Heart right ventricle (tissue), 16 donors: ENCODE measurements around the gene FERD3L. TPM values are rescaled to one million over a fixed set of nuclear protein-coding genes. Genes with fewer than 3 reads are reported as not detected.
"Not testable (repeated sequence)": the region's sequence is repeated elsewhere in the genome, so short reads cannot be mapped to it uniquely, and the experiment has no call there.

Source experiments
- ATAC-seq, 8 donors: fragments of 200-7000 bp; cut with Tn5 transposase; one replicate each; pipeline ENCODE4 v1.9.1; 2020; ENCODE audit warnings: mild to moderate bottlenecking in 8 of 8, moderate library complexity in 8 of 8, moderate number of reproducible peaks in 1 of 8
- DNase-seq, 2 donors: peaks; one replicate each; pipeline ENCODE4 v3.0.0-alpha.2; 2020
- H3K27ac ChIP-seq, 10 donors: fragments of 200-600 bp; sonication (generic) in 2 of 10; one replicate each; pipeline versions ENCODE4 v1.5.0 to v1.8.0; 2020 to 2022; ENCODE audit warnings: mild to moderate bottlenecking in 3 of 10
- H3K27me3 ChIP-seq, 7 donors: fragments of 200-600 bp; one replicate each; pipeline ENCODE4 v1.8.0; 2021 to 2022; ENCODE audit warnings: mild to moderate bottlenecking in 2 of 7
- H3K36me3 ChIP-seq, 9 donors: fragments of 200-600 bp; sonication (generic) in 1 of 9; one replicate each; pipeline versions ENCODE4 v1.5.0 to v1.8.0; 2020 to 2022; ENCODE audit warnings: mild to moderate bottlenecking in 2 of 9
- H3K4me1 ChIP-seq, 9 donors: fragments of 200-600 bp; sonication (generic) in 1 of 9; one replicate each; pipeline versions ENCODE4 v1.5.0 to v1.8.0; 2020 to 2022; ENCODE audit warnings: mild to moderate bottlenecking in 4 of 9
- H3K4me3 ChIP-seq, 10 donors: fragments of 200-600 bp; sonication (generic) in 2 of 10; one replicate each; pipeline versions ENCODE4 v1.5.0 to v1.8.0; 2020 to 2022; ENCODE audit warnings: mild to moderate bottlenecking in 7 of 10, moderate library complexity in 2 of 10
- H3K9me3 ChIP-seq, 11 donors: fragments of 200-600 bp in 10 of 11; sonication (generic) in 2 of 11; one replicate each; pipeline versions ENCODE4 v1.5.0 to v1.8.0; 2013 to 2022; ENCODE audit warnings: mild to moderate bottlenecking in 2 of 11, control low read depth in 1 of 11, moderate library complexity in 1 of 11
- WGBS, 2 donors: extraction: QIAGEN DNeasy Blood & Tissue Kit; methylation state at CpG; one replicate each; pipeline ENCODE4 v1.1.7; 2013; ENCODE audit warnings: inconsistent platforms in 1 of 2; 5-methylcytosine and 5-hydroxymethylcytosine counted together
- intact Hi-C, 10 donors: fragments of 100-400 bp; cut with DNase I; formaldehyde crosslinking; loops; one replicate each; pipeline versions ENCODE4 v1.11.1 to v1.14.2; 2022
- long read RNA-seq, 3 donors: library from polyadenylated mRNA; unstranded; transcript quantifications; one replicate each; pipeline ENCODE4 v2.0.0, GENCODE V29; 2020 to 2021
- polyA plus RNA-seq, 2 donors: library from polyadenylated mRNA; stranded (reverse); fragments of 200-250 nt; gene quantifications; one replicate each; pipeline ENCODE4 v1.2.3, GENCODE V29; 2013
- total RNA-seq, 10 donors: library from RNA; stranded (reverse); fragmentation: NEBNext Ultra II Directional in 3 of 10; extraction: Animal tissue kit (Norgen Biotek cat#: 25700) in 3 of 10; gene quantifications; one replicate each; pipeline versions ENCODE4 v1.2.1 to v1.2.4, GENCODE V29; 2021 to 2023
- TF ChIP-seq, protein P1 (sequence below), 9 donors: fragments of 200-600 bp; sonication (generic) in 2 of 9; IDR thresholded peaks; one replicate each; pipeline versions ENCODE4 v1.5.0 to v1.8.0; 2021 to 2022; ENCODE audit warnings: antibody characterized with exemption in 9 of 9, mild to moderate bottlenecking in 5 of 9, moderate library complexity in 1 of 9
- donor health status: Arrhythmogenic right ventricular cardiomyopathy.
- donor health status: ischemic (EF 13 %, LVEDD 7.1; RV severe dilation, severe dysfunction).
- donor health status: healthy with polysubstance abuse.
- donor health status: DM: no; HTN: yes; CAD: no.
- donor health status: DM: no; HTN: no; CAD: no.
- donor health status: ischemic (EF 25% LVEDD 6.9; RV normal size, moderate dysfunction).
- donor health status: ischemic (EF 25% LVEDD 5.7; RV mildly dilated, moderate dysfunction).
- donor health status: healthy.
- donor health status: DM: yes; HTN: yes; CAD: no.
- donor health status: Ischemic cardiomyopathy.
- donor health status: ischemic (EF 35%, LVEDD 5.7; RV mildly dilated, moderate dysfunction).
- donor health status: nonischemic (EF 11% LVEDD 7.7; RV severe dilation, severe dysfunction).
- donor health status: DM: yes; HTN: yes; CAD: no.
- donor health status: PGD.
- donor health status: ischemic (EF 29% LVEDD 5.4; RV normal size, mild dysfunction).
- donor health status: nonischemic (EF 23%, LVEDD 6.1; RV moderate dilation, normal function).

FERD3L gene, protein sequence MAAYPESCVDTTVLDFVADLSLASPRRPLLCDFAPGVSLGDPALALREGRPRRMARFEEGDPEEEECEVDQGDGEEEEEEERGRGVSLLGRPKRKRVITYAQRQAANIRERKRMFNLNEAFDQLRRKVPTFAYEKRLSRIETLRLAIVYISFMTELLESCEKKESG
- total RNA-seq, result not detected
- polyA plus RNA-seq, result under 1 TPM in 1 of 2 donors, not detected in 1; 0.09 TPM
- long read RNA-seq, donor 1, result 0 reads
- long read RNA-seq, donor 2, result 0 reads
- long read RNA-seq, donor 3, result 0 reads

DNA sequence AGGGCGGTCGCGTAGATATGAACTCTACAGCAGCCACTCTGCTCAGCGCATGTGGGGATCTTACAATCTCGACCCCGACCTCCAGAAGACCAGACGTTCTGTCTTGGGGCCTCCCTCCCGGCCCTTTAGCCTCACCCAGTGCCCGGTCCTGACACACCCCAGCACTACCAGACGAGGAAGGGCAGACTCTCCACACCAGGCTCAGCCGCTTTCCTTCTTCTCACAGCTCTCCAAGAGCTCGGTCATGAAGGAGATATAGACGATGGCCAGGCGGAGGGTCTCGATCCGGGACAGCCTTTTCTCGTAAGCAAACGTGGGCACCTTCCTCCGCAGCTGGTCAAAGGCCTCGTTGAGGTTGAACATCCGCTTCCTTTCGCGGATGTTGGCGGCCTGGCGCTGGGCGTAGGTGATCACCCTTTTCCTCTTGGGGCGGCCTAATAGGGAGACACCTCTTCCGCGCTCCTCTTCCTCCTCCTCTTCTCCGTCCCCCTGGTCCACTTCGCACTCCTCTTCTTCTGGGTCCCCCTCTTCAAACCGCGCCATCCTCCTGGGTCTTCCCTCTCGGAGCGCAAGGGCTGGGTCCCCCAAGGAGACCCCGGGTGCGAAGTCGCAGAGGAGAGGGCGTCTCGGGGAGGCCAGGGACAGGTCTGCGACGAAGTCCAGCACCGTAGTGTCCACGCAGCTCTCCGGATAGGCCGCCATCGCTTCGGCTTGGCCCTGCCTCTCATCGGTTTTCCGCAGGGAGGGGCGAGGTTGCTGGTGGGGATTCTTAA, at the start of gene FERD3L:
FERD3L (minus strand) TSS at position 761 of the 773 bp plus-strand sequence; CDS start at position 702, 59 bp downstream.
- ATAC-seq (no peak), DNase-seq (no peak)
- WGBS, 2 donors, result 3 to 4% methylated on average over 51 of the region's 51 CpGs
- Histone ChIP-seq H3K4me3 (peak within 1 kb of the TSS in 8 of 10 donors; percentile 4 to 36 (median 27)), H3K27ac (no peak within 1 kb of the TSS), H3K36me3 (no peaks in the 10 kb centered on the region), H3K4me1 (peaks cover 0 to 19% (median 0%) of the 10 kb centered on the region in 9 donors), H3K27me3 (peaks cover 0 to 85% (median 67%) of the 10 kb centered on the region in 7 donors), H3K9me3 (no peaks in the 10 kb centered on the region)
- intact Hi-C loops, result no loop called here
- TF ChIP-seq, protein P1, sequence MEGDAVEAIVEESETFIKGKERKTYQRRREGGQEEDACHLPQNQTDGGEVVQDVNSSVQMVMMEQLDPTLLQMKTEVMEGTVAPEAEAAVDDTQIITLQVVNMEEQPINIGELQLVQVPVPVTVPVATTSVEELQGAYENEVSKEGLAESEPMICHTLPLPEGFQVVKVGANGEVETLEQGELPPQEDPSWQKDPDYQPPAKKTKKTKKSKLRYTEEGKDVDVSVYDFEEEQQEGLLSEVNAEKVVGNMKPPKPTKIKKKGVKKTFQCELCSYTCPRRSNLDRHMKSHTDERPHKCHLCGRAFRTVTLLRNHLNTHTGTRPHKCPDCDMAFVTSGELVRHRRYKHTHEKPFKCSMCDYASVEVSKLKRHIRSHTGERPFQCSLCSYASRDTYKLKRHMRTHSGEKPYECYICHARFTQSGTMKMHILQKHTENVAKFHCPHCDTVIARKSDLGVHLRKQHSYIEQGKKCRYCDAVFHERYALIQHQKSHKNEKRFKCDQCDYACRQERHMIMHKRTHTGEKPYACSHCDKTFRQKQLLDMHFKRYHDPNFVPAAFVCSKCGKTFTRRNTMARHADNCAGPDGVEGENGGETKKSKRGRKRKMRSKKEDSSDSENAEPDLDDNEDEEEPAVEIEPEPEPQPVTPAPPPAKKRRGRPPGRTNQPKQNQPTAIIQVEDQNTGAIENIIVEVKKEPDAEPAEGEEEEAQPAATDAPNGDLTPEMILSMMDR (IDR thresholded peaks at IDR 0.05), result no peak

DNA sequence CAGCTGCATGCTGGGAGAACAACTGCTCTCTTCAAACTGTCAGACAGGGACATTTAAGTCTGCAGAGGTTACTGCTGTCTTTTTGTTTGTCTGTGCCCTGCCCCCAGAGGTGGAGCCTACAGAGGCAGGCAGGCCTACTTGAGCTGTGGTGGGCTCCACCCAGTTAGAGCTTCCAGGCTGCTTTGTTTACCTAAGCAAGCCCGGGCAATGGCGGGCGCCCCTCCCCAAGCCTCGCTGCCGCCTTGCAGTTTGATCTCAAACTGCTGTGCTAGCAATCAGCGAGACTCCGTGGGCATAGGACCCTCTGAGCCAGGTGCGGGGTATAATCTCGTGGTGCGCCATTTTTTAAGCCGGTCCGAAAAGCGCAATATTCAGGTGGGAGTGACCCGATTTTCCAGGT, 49.2 kb upstream of the FERD3L start:
- H3K27me3 ChIP-seq, DNase-seq, H3K36me3 ChIP-seq, H3K9me3 ChIP-seq, H3K4me3 ChIP-seq, ATAC-seq, intact Hi-C loops, H3K27ac ChIP-seq, H3K4me1 ChIP-seq: not testable (repeated sequence)
- WGBS, 2 donors, result 23 to 26% methylated on average over 13 to 14 of the region's 14 CpGs

DNA sequence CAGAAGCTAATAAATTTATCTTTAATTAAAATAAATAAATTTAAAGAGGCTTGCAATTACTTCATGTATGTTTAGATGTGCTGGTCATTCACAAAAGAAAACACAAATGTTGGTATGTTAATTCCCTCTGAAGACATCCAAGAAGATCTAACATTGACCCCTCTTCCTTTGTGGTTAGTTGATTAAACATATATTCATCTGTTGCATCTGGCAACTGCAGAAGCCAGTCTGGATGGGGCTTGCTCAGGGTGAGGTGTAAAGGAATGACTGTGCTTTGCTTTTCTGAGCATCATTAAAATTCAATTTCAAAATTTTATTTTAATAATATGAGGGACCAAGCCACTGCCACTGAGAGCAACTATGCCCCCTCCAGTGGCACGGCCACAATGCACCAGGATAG, 36.4 kb upstream of the FERD3L start:
- Histone ChIP-seq H3K27me3 (no peaks in the 10 kb centered on the region), H3K9me3 (peaks cover 0 to 43% (median 15%) of the 10 kb centered on the region in 11 donors), H3K27ac (no peak overlapping the region), H3K4me1 (no peaks in the 10 kb centered on the region), H3K4me3 (no peak overlapping the region), H3K36me3 (no peaks in the 10 kb centered on the region)
- intact Hi-C loops, result no loop called here
- TF ChIP-seq, protein P1 (IDR thresholded peaks at IDR 0.05), result no peak
- 73 to 75% methylated on average over 1 of the region's 1 CpG for WGBS, 2 donors
- DNase-seq (no peak), ATAC-seq (no peak)

DNA sequence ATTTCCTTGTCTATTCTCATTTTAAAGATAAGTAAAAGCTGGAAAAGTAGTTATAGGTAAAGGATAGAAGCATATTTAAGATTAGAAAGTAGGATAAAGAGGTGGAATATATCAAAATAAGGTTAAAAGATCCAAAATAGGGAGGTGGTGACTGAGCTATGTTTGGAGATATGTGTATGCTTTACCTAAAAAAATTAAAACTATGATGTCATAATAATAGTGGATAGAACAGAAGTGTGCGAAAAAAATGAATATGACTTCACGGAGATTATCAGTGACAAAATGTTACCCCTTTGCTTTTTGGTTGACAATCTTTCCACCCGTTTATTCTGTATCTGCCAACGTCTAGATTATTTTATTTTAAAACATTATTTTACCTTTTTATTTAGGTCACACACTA, 33.4 kb upstream of the FERD3L start:
- Histone ChIP-seq H3K4me1 (no peaks in the 10 kb centered on the region), H3K27ac (no peak overlapping the region), H3K4me3 (no peak overlapping the region), H3K9me3 (peaks cover 0 to 15% (median 9%) of the 10 kb centered on the region in 11 donors), H3K36me3 (no peaks in the 10 kb centered on the region), H3K27me3 (no peaks in the 10 kb centered on the region)
- WGBS, 2 donors, result 77 to 84% methylated on average over 4 of the region's 4 CpGs
- intact Hi-C loops, result no loop called here
- DNase-seq, result no peak
- no peak for ATAC-seq
- TF ChIP-seq, protein P1 (IDR thresholded peaks at IDR 0.05), result no peak
